Coronary artery (tissue), 2 donors: ENCODE results near the gene ZNF512.
A peak's percentile ranks its signal among the peaks of the same experiment; 100 is the strongest.
"Not testable (repeated sequence)": the region's sequence is repeated elsewhere in the genome, so short reads cannot be mapped to it uniquely, and the experiment has no call there.

Experiments
- DNase-seq: peaks from one replicate; pipeline ENCODE4 v3.0.0-alpha.2; 2017; ENCODE audit warnings: low spot score
- H3K27ac ChIP-seq, 2 donors: fragments of 200-600 bp; sonication (generic); one replicate each; pipeline ENCODE4 v1.5.1; 2016 to 2019
- H3K4me3 ChIP-seq: fragments of 200-600 bp; sonication (generic); 2 replicates; pipeline ENCODE4 v1.5.1; 2016; ENCODE audit warnings: mild to moderate bottlenecking, moderate library complexity
- CTCF ChIP-seq: fragments of 200-600 bp; sonication (generic); IDR thresholded peaks from one replicate; pipeline ENCODE4 v1.5.1; 2019; ENCODE audit warnings: antibody characterized with exemption

The ZNF512 gene

DNA sequence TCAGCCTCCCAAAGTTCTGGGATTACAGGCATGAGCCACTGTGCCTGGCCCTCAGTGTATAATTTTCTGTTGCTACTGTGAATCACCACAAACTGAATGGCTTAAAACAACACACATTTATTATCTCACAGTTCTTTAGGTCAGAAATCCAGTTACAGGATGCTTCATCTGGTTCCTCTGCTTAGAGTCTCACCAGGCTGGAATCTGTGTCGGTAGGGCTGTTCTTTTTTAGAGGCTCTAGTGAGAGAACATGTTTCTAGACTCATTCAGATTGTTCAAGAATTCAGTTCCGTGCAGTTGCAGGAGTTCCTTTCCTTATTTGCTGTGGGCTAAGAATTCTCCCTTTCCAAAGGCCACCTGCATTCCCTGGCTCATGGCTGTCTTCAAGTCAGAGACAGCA is 23.8 kb downstream of the ZNF512 start:
- no peak for DNase-seq
- Histone ChIP-seq H3K4me3 (no peak overlapping the region), H3K27ac (no peak overlapping the region)
- no peak for TF ChIP-seq CTCF

- no peak for TF ChIP-seq CTCF
- no peak overlapping the region for H3K27ac ChIP-seq
- H3K4me3 ChIP-seq, result no peak overlapping the region
- no peak for DNase-seq
Measured at GRCh38 chr2:27613985-27614384, 31.1 kb downstream of the ZNF512 start.

DNA sequence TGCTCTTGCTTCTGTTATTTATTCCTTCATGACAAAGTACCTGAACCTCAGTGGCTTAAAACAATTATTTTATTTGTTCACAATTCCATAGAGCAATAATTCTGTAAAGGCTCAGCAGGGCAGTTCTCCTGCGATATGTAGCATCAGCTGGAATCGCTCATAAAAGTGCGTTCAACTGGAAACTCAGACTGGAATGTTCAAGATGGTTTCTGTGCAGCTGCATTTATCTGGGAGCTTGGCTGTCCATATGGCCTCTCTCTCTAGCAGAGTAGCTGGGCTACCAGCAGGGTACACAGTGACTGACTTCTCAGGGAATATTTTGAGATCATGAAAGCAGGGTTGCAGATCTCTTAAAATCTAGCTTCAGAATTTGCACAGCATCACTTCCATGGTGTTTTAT is 32.5 kb downstream of the ZNF512 start:
- TF ChIP-seq CTCF, result no peak
- no peak for DNase-seq
- H3K27ac ChIP-seq, result no peak overlapping the region
- no peak overlapping the region for H3K4me3 ChIP-seq

GRCh38 chr2:27621524-27621923 is 38.7 kb downstream of the ZNF512 start:
- no peak for DNase-seq
- Histone ChIP-seq H3K4me3 (no peak overlapping the region), H3K27ac (no peak overlapping the region)
- no peak for TF ChIP-seq CTCF

DNA sequence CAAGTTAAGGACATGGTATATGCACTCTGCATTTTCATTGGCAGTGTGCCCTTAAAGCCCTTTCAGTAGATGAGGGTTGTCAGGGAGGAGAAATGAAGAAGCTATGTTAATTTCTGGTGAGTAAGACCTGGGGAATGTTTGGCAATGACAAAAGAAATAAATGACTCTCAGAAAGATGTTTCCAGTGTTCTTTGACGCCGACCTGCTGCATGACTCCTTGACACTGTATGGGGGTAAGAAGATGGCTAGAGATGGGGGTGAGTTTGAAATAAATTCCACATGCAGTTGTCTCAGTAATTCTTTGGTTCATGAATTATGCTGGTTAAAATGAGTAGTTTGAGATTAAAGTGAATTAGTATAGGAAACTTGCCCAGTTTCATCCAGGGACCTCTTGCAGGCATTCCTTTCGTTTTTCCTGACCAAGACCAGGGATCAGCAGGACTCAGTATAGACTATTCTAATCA is 40.1 kb downstream of the ZNF512 start:
- no peak for DNase-seq
- TF ChIP-seq CTCF, result no peak
- Histone ChIP-seq H3K27ac (no peak overlapping the region), H3K4me3 (no peak overlapping the region)

GRCh38 chr2:27624943-27625342 is 42.1 kb downstream of the ZNF512 start:
- Histone ChIP-seq H3K4me3 (no peak overlapping the region), H3K27ac (no peak overlapping the region)
- TF ChIP-seq CTCF, result no peak
- no peak for DNase-seq

GRCh38 chr2:27626323-27626722 is 43.5 kb downstream of the ZNF512 start:
- not testable (repeated sequence) for H3K4me3 ChIP-seq, DNase-seq
- H3K27ac ChIP-seq, result peak overlapping the region in 1 of 2 donors; percentile 28

- peak overlapping the region in 1 of 2 donors; percentile 28 for H3K27ac ChIP-seq
- DNase-seq, H3K4me3 ChIP-seq: not testable (repeated sequence)
Measured at GRCh38 chr2:27626921-27627320, 44.1 kb downstream of the ZNF512 start.
